Measurements from ENCODE around the gene PHF12. TPM values are rescaled to one million over a fixed set of nuclear protein-coding genes. Genes with fewer than 3 reads are reported as not detected.

PHF12 gene
- total and polyA plus RNA-seq, 2 of the 13 experiments (the other 11 are each of a cell fraction or from before 2014, with no cell fraction given): 9.8 to 17.1 TPM

DNA sequence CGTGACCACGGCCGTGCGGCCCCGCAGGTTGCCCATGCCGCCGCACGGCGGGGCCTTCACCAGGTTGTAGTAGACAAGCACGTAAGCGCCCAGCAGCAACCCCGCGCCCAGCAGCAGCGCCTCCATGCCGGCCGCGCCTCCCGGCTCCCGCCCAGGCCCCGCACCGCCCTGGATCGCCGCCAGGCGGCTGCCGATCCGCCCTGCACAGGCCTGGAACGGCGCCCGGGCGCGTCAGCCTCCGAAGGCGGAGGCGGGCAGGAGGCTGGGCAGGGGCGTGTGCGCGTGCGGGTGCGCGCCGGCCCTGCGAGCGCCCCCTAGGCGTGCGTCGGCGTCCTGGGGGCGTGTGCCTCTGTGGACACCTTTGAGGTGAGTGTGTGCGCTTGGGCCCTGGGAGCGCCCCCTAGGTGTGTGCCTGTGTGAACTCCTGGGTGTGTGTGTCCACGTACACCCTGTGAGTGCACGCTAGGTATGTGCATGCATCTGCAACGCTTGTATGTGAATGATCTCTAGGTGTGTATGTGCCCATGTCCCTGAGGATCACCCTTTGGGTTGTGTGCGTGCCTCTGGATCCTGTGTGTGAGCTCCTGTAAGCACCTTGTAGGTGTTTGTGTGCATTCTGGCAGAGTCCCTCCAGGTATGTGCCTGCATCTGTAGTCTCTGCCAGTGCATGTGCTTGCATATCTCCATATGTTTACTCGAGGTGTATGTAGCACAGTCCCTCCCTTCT is 48.3 kb downstream of the PHF12 start, which contains the start of gene DHRS13 (continued):
- no peak; the same call in 1 of the 2 replicates for TF ChIP-seq AFF4 (CRISPR knock-in tag; IDR thresholded peaks at IDR 0.05)
- peak; percentile 93 for TF ChIP-seq ZNF451 (CRISPR knock-in tag; IDR thresholded peaks at IDR 0.05)
- TF ChIP-seq ZNF672 (CRISPR knock-in tag; IDR thresholded peaks at IDR 0.05): no peak
- TF ChIP-seq SMAD3 (CRISPR knock-in tag; IDR thresholded peaks at IDR 0.05): peak; percentile 92
- no peak for TF ChIP-seq MBNL3 (CRISPR knock-in tag; conservative IDR thresholded peaks at IDR 0.05)
- peak; percentile 67; the same call in 1 of the 2 replicates for TF ChIP-seq ZNF337 (CRISPR knock-in tag; IDR thresholded peaks at IDR 0.05; ENCODE audit: borderline replicate concordance, low read depth)
- TF ChIP-seq, protein P1, sequence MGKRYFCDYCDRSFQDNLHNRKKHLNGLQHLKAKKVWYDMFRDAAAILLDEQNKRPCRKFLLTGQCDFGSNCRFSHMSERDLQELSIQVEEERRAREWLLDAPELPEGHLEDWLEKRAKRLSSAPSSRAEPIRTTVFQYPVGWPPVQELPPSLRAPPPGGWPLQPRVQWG (CRISPR knock-in tag; IDR thresholded peaks at IDR 0.05; ENCODE audit: borderline replicate concordance, low read depth): no peak
- TF ChIP-seq KLF16 (CRISPR knock-in tag; IDR thresholded peaks at IDR 0.05): peak in 1 of 2 experiments; percentile 76; a peak in 2 of 4 replicates
- no peak for TF ChIP-seq U2AF1 (optimal IDR thresholded peaks at IDR 0.05; ENCODE audit: low read depth, low read length)
- TF ChIP-seq GFI1 (CRISPR knock-in tag; IDR thresholded peaks at IDR 0.05; ENCODE audit: borderline replicate concordance): no peak
- no peak for TF ChIP-seq ZNF777 (CRISPR knock-in tag; IDR thresholded peaks at IDR 0.05)
- 0 out of 2 replicates have a peak, but pooled peaks have one; percentile 48 for TF ChIP-seq PPARG (CRISPR knock-in tag; conservative IDR thresholded peaks at IDR 0.05)
- TF ChIP-seq ZNF282 (IDR thresholded peaks at IDR 0.05; ENCODE audit: partially characterized antibody): no peak
- peak; percentile 76 for TF ChIP-seq CBX5 (CRISPR knock-in tag; IDR thresholded peaks at IDR 0.05; ENCODE audit: borderline replicate concordance)
- TF ChIP-seq BRCA1 (CRISPR knock-in tag; IDR thresholded peaks at IDR 0.05): no peak
- TF ChIP-seq TFAP4 (IDR thresholded peaks at IDR 0.05; ENCODE audit: borderline replicate concordance, low read depth): no peak
- TF ChIP-seq TBL1XR1 (IDR thresholded peaks at IDR 0.05; ENCODE audit: borderline replicate concordance, low read length, partially characterized antibody): peak; percentile 88
- peak; percentile 75; the same call in 1 of the 2 replicates for TF ChIP-seq ZFP82 (CRISPR knock-in tag; IDR thresholded peaks at IDR 0.05; ENCODE audit: borderline replicate concordance)
- TF ChIP-seq HOXA5 (CRISPR knock-in tag; IDR thresholded peaks at IDR 0.05): no peak; the same call in 1 of the 2 replicates
- TF ChIP-seq MXD4 (CRISPR knock-in tag; IDR thresholded peaks at IDR 0.05): peak; percentile 84
- TF ChIP-seq EED (CRISPR knock-in tag; IDR thresholded peaks at IDR 0.05): no peak
- no peak for TF ChIP-seq ATF7 (IDR thresholded peaks at IDR 0.05)
- peak; percentile 90 for TF ChIP-seq ATF7 (CRISPR knock-in tag; IDR thresholded peaks at IDR 0.05)
- peak; percentile 38; the same call in 1 of the 2 replicates for TF ChIP-seq ATF7-NPFF (CRISPR knock-in tag; IDR thresholded peaks at IDR 0.05; ENCODE audit: low read depth)
- TF ChIP-seq SCMH1 (CRISPR knock-in tag; IDR thresholded peaks at IDR 0.05; ENCODE audit: borderline replicate concordance): no peak
- no peak for TF ChIP-seq ZNF17 (CRISPR knock-in tag; IDR thresholded peaks at IDR 0.05)
- TF ChIP-seq ZBTB20 (CRISPR knock-in tag; IDR thresholded peaks at IDR 0.05; ENCODE audit: borderline replicate concordance, low read depth): peak; percentile 55; the same call in 1 of the 2 replicates
